GM21423 (cell line): ENCODE results near the gene PILRA.
"Not testable (repeated sequence)": the region's sequence is repeated elsewhere in the genome, so short reads cannot be mapped to it uniquely, and the experiment has no call there.

Experiments
- ATAC-seq: cut with Tn5 transposase; IDR thresholded peaks from one replicate; pipeline ENCODE4 v1.9.1; 2021; ENCODE audit warnings: mild to moderate bottlenecking, moderate library complexity; ENCODE audit not compliant: unreplicated experiment

PILRA gene

GRCh38 chr7:100432621-100433275 is 59.5 kb downstream of the PILRA start:
- no peak for ATAC-seq

GRCh38 chr7:100433276-100433591 is 59.9 kb downstream of the PILRA start:
- no peak for ATAC-seq

- no peak for ATAC-seq
Observed at GRCh38 chr7:100433592-100434296, 60.5 kb downstream of the PILRA start.

- no peak for ATAC-seq
Observed at GRCh38 chr7:100434297-100435144, 61.2 kb downstream of the PILRA start.

GRCh38 chr7:100435401-100436304 is 62.4 kb downstream of the PILRA start:
- peak; percentile 23 for ATAC-seq

GRCh38 chr7:100437150-100438100 is 64.1 kb downstream of the PILRA start:
- ATAC-seq: no peak

GRCh38 chr7:100438172-100438571 is 64.9 kb downstream of the PILRA start:
- ATAC-seq: no peak

- not testable (repeated sequence) for ATAC-seq
Observed at GRCh38 chr7:100438731-100439130, 65.4 kb downstream of the PILRA start.

- not testable (repeated sequence) for ATAC-seq
Observed at GRCh38 chr7:100439244-100439643, 66.0 kb downstream of the PILRA start.

GRCh38 chr7:100441641-100442535 is 68.6 kb downstream of the PILRA start:
- no peak for ATAC-seq

- no peak for ATAC-seq
Observed at GRCh38 chr7:100443096-100443840, 70.0 kb downstream of the PILRA start.

GRCh38 chr7:100444311-100445278 is 71.3 kb downstream of the PILRA start:
- no peak for ATAC-seq

GRCh38 chr7:100446040-100446439 is 72.8 kb downstream of the PILRA start:
- no peak for ATAC-seq

- ATAC-seq: not testable (repeated sequence)
Observed at GRCh38 chr7:100447363-100447762, 74.1 kb downstream of the PILRA start.

GRCh38 chr7:100449190-100449795 is 76.0 kb downstream of the PILRA start:
- no peak for ATAC-seq
